Colonic mucosa (tissue), 4 donors: ENCODE measurements around the gene CADPS. TPM values are rescaled to one million over a fixed set of nuclear protein-coding genes. Genes with fewer than 3 reads are reported as not detected.
A peak's percentile ranks its signal among the peaks of the same experiment; 100 is the strongest.

Experiments
- DNase-seq: peaks from one replicate; pipeline ENCODE4 v3.0.0-alpha.2; 2020
- H3K27ac ChIP-seq: fragments of 200-600 bp; one replicate; pipeline ENCODE4 v1.8.0; 2021
- H3K27me3 ChIP-seq: fragments of 200-600 bp; one replicate; pipeline ENCODE4 v1.8.0; 2021
- H3K36me3 ChIP-seq: fragments of 200-600 bp; one replicate; pipeline ENCODE4 v1.8.0; 2021
- H3K4me1 ChIP-seq: fragments of 200-600 bp; one replicate; pipeline ENCODE4 v1.8.0; 2021; ENCODE audit warnings: mild to moderate bottlenecking
- H3K4me3 ChIP-seq: fragments of 200-600 bp; one replicate; pipeline ENCODE4 v1.8.0; 2021
- H3K9ac ChIP-seq, 2 donors: one replicate each; pipeline ENCODE4 v1.7.0; 2013; ENCODE audit warnings: control low read depth in 2 of 2, low read depth in 2 of 2, low read length in 2 of 2
- H3K9me3 ChIP-seq: fragments of 200-600 bp; one replicate; pipeline ENCODE4 v1.8.0; 2021
- intact Hi-C: fragments of 100-400 bp; cut with DNase I; formaldehyde crosslinking; loops from one replicate; pipeline ENCODE4 v1.14.1; 2022
- total RNA-seq, 2 donors: library from RNA; stranded (reverse); fragmentation: NEBNext Ultra II Directional in 1 of 2; extraction: Animal tissue kit (Norgen Biotek cat#: 25700) in 1 of 2; gene quantifications; one replicate each; pipeline ENCODE4 v1.2.1, GENCODE V29; 2021
- TF ChIP-seq, protein P1 (sequence below): fragments of 200-600 bp; IDR thresholded peaks from one replicate; pipeline ENCODE4 v1.8.0; 2022; ENCODE audit warnings: antibody characterized with exemption, mild to moderate bottlenecking
- donor health status: healthy.
- donor health status: DM: no; HTN: no; CAD: no.
- donor health status: DM: no; HTN: no; CAD: no.

Gene CADPS
- total RNA-seq, 2 donors from 2014 or later, result 2.9 to 6.1 TPM

- Histone ChIP-seq H3K9ac (no peak overlapping the region), H3K36me3 (no peaks in the 10 kb centered on the region)
- intact Hi-C loops, result loop anchor here (5.0 kb wide), 1 partner anchor 360 kb away; no protein-coding TSS in a partner anchor
These were observed 313.2 kb downstream of the CADPS start for GRCh38 chr3:62562017-62562416.

GRCh38 chr3:62559831-62560445 is 315.3 kb downstream of the CADPS start:
- Histone ChIP-seq H3K4me1 (no peaks in the 10 kb centered on the region), H3K9ac (no peak overlapping the region), H3K4me3 (no peak overlapping the region), H3K27ac (no peak overlapping the region), H3K36me3 (no peaks in the 10 kb centered on the region), H3K9me3 (no peaks in the 10 kb centered on the region), H3K27me3 (no peaks in the 10 kb centered on the region)
- TF ChIP-seq, protein P1, sequence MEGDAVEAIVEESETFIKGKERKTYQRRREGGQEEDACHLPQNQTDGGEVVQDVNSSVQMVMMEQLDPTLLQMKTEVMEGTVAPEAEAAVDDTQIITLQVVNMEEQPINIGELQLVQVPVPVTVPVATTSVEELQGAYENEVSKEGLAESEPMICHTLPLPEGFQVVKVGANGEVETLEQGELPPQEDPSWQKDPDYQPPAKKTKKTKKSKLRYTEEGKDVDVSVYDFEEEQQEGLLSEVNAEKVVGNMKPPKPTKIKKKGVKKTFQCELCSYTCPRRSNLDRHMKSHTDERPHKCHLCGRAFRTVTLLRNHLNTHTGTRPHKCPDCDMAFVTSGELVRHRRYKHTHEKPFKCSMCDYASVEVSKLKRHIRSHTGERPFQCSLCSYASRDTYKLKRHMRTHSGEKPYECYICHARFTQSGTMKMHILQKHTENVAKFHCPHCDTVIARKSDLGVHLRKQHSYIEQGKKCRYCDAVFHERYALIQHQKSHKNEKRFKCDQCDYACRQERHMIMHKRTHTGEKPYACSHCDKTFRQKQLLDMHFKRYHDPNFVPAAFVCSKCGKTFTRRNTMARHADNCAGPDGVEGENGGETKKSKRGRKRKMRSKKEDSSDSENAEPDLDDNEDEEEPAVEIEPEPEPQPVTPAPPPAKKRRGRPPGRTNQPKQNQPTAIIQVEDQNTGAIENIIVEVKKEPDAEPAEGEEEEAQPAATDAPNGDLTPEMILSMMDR, result peak; percentile 37
- no peak for DNase-seq
- intact Hi-C loops, result loop anchor here (5.0 kb wide), 2 partner anchors 228 to 358 kb away; no protein-coding TSS in a partner anchor

More at GRCh38 chr3:62562017-62562416, 313.2 kb downstream of the CADPS start:
- DNase-seq, result no peak
- Histone ChIP-seq H3K27ac (no peak overlapping the region), H3K4me3 (no peak overlapping the region), H3K9me3 (no peaks in the 10 kb centered on the region), H3K27me3 (no peaks in the 10 kb centered on the region), H3K4me1 (no peaks in the 10 kb centered on the region)
- TF ChIP-seq, protein P1, result no peak

- intact Hi-C loops, result loop anchor here (5.0 kb wide), 1 partner anchor 226 kb away; no protein-coding TSS in a partner anchor
- Histone ChIP-seq H3K27me3 (no peaks in the 10 kb centered on the region), H3K4me1 (no peaks in the 10 kb centered on the region), H3K27ac (no peak overlapping the region), H3K9ac (no peak overlapping the region), H3K9me3 (no peaks in the 10 kb centered on the region), H3K4me3 (no peak overlapping the region), H3K36me3 (no peaks in the 10 kb centered on the region)
- no peak for DNase-seq
- TF ChIP-seq, protein P1, result peak; percentile 20
These were observed 316.6 kb downstream of the CADPS start for GRCh38 chr3:62558549-62559112.

GRCh38 chr3:62557983-62558382 is 317.2 kb downstream of the CADPS start:
- Histone ChIP-seq H3K27me3 (no peaks in the 10 kb centered on the region), H3K4me1 (no peaks in the 10 kb centered on the region), H3K9ac (no peak overlapping the region), H3K4me3 (no peak overlapping the region), H3K27ac (no peak overlapping the region), H3K36me3 (no peaks in the 10 kb centered on the region), H3K9me3 (no peaks in the 10 kb centered on the region)
- TF ChIP-seq, protein P1, result no peak
- DNase-seq, result no peak
- intact Hi-C loops, result loop anchor here (5.0 kb wide), 1 partner anchor 226 kb away; no protein-coding TSS in a partner anchor

GRCh38 chr3:62557450-62557849 is 317.8 kb downstream of the CADPS start:
- DNase-seq, result no peak
- TF ChIP-seq, protein P1, result no peak
- H3K9me3 ChIP-seq, result no peaks in the 10 kb centered on the region
- H3K36me3 ChIP-seq, result no peaks in the 10 kb centered on the region
- no peak overlapping the region for H3K4me3 ChIP-seq
- intact Hi-C loops, result loop anchor here (5.0 kb wide), 1 partner anchor 225 kb away; no protein-coding TSS in a partner anchor
- H3K9ac ChIP-seq, result no peak overlapping the region
- H3K27me3 ChIP-seq, result no peaks in the 10 kb centered on the region
- no peak overlapping the region for H3K27ac ChIP-seq
- H3K4me1 ChIP-seq, result no peaks in the 10 kb centered on the region
